Parathyroid adenoma (tissue), 2 donors: ENCODE data around the gene PROCR.
A peak's percentile ranks its signal among the peaks of the same experiment; 100 is the strongest.
"Not testable (repeated sequence)": the region's sequence is repeated elsewhere in the genome, so short reads cannot be mapped to it uniquely, and the experiment has no call there.

ENCODE experiments used
- H2AFZ ChIP-seq: fragments of 300-600 bp; sonication (generic); one replicate; pipeline ENCODE4 v1.7.0; 2017; ENCODE audit warnings: antibody characterized with exemption, mild to moderate bottlenecking
- H3K27ac ChIP-seq: fragments of 300-600 bp; sonication (generic); one replicate; pipeline ENCODE4 v1.7.0; 2017
- H3K27me3 ChIP-seq: fragments of 300-600 bp; sonication (generic); one replicate; pipeline ENCODE4 v1.7.0; 2017; ENCODE audit warnings: low read length; ENCODE audit not compliant: control insufficient read depth, insufficient read depth
- H3K36me3 ChIP-seq: fragments of 300-600 bp; sonication (generic); one replicate; pipeline ENCODE4 v1.7.0; 2017; ENCODE audit warnings: low read length; ENCODE audit not compliant: control insufficient read depth, insufficient read depth
- H3K4me1 ChIP-seq: fragments of 300-600 bp; sonication (generic); one replicate; pipeline ENCODE4 v1.7.0; 2017; ENCODE audit warnings: control low read depth
- H3K4me2 ChIP-seq: fragments of 300-600 bp; sonication (generic); one replicate; pipeline ENCODE4 v1.7.0; 2017; ENCODE audit warnings: low read length
- H3K4me3 ChIP-seq: fragments of 300-600 bp; sonication (generic); one replicate; pipeline ENCODE4 v1.7.0; 2017; ENCODE audit warnings: low read depth, low read length
- H3K79me2 ChIP-seq: fragments of 300-600 bp; sonication (generic); one replicate; pipeline ENCODE4 v1.7.0; 2017; ENCODE audit warnings: control low read depth
- H3K9ac ChIP-seq: fragments of 300-600 bp; sonication (generic); one replicate; pipeline ENCODE4 v1.7.0; 2017; ENCODE audit warnings: mild to moderate bottlenecking
- H3K9me3 ChIP-seq: fragments of 300-600 bp; sonication (generic); one replicate; pipeline ENCODE4 v1.7.0; 2017; ENCODE audit warnings: low read length; ENCODE audit not compliant: control insufficient read depth
- TF ChIP-seq, protein P1 (sequence below): fragments of 300-600 bp; sonication (generic); IDR thresholded peaks from one replicate; pipeline ENCODE4 v1.7.0; 2017; ENCODE audit warnings: antibody characterized with exemption, mild to moderate bottlenecking
- donor health status: primary hyperparathyroidism.

Gene PROCR

DNA sequence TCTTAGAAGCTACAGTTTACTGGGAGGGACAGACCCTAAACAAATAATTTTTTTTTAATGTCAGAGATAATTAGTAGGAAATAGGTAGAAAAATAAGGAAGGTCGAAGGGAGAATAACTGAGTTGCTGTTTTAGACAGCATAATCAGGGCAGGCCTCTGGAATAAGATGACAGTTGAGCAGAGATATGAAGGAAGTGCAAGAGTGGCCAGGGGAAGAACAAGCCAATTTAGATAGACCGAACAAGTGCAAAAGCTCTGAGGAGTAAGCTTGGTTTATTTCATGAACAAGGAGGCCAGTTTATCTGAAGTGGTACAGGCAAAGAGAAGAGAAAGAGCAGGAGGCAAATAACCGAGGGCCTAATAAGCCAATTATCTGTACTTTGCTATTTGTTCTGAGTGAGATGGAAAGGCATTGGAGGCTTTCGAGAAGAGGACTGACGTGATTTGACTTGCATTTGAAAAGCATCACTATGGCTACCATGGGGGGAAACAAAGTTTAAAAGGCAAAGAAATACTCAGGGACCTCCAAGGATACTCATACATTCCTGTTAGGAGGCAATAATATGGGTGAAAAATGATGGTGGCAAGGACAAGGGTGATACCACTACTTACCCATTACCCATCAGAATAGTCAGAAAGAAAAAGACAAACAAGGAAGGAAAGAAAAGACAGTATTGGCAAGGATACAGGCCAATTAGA, 19.7 kb downstream of the PROCR start:
- Histone ChIP-seq H3K4me2 (peak overlapping the region; percentile 49), H3K27me3 (no peaks in the 10 kb centered on the region), H2AFZ (no peak overlapping the region), H3K9ac (no peak overlapping the region), H3K4me3 (no peak overlapping the region), H3K9me3 (no peaks in the 10 kb centered on the region), H3K79me2 (no peaks in the 10 kb centered on the region), H3K4me1 (no peaks in the 10 kb centered on the region), H3K27ac (no peak overlapping the region), H3K36me3 (no peaks in the 10 kb centered on the region)
- TF ChIP-seq, protein P1, sequence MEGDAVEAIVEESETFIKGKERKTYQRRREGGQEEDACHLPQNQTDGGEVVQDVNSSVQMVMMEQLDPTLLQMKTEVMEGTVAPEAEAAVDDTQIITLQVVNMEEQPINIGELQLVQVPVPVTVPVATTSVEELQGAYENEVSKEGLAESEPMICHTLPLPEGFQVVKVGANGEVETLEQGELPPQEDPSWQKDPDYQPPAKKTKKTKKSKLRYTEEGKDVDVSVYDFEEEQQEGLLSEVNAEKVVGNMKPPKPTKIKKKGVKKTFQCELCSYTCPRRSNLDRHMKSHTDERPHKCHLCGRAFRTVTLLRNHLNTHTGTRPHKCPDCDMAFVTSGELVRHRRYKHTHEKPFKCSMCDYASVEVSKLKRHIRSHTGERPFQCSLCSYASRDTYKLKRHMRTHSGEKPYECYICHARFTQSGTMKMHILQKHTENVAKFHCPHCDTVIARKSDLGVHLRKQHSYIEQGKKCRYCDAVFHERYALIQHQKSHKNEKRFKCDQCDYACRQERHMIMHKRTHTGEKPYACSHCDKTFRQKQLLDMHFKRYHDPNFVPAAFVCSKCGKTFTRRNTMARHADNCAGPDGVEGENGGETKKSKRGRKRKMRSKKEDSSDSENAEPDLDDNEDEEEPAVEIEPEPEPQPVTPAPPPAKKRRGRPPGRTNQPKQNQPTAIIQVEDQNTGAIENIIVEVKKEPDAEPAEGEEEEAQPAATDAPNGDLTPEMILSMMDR, result no peak

DNA sequence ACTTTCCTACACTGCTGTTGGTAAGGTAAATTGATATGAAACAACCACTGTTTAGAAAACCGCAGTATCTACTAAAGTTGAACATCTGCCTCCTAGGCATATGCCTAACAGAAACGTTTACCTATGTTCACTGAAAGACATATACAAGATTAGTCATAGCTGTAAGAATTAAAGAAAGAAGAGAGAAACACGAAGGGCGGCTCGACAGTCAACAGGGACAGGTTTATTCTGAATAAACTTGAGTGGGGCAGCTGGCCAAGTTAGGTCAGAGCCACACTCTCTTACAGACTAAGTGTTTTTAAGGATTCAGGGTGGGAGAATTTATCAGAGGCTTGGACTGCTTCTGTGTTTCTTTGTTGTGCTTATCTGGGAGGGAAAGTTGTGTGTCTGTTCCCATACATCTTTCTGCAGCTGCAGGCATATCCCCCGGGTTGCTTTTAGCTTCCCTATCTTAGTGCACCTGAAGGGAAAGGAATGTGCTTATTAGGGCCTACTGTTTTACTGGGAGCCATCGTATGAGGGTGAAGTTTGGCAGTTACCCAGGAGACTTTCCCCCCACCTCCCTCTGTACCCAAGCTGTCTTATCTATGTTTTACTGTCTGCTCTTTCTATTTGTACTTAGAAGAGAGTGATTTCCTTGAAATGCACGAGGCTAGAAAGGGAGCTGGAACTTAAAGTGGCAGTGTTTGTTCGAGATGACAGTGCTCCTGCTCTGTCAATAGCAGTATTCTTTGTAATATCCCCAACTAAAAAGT, 20.4 kb downstream of the PROCR start:
- Histone ChIP-seq H3K27ac (no peak overlapping the region), H2AFZ (no peak overlapping the region), H3K9me3 (no peaks in the 10 kb centered on the region), H3K4me2 (peak overlapping the region; percentile 49), H3K4me1 (no peaks in the 10 kb centered on the region), H3K79me2 (no peaks in the 10 kb centered on the region), H3K36me3 (no peaks in the 10 kb centered on the region), H3K4me3 (no peak overlapping the region), H3K9ac (no peak overlapping the region), H3K27me3 (no peaks in the 10 kb centered on the region)
- TF ChIP-seq, protein P1, result no peak

DNA sequence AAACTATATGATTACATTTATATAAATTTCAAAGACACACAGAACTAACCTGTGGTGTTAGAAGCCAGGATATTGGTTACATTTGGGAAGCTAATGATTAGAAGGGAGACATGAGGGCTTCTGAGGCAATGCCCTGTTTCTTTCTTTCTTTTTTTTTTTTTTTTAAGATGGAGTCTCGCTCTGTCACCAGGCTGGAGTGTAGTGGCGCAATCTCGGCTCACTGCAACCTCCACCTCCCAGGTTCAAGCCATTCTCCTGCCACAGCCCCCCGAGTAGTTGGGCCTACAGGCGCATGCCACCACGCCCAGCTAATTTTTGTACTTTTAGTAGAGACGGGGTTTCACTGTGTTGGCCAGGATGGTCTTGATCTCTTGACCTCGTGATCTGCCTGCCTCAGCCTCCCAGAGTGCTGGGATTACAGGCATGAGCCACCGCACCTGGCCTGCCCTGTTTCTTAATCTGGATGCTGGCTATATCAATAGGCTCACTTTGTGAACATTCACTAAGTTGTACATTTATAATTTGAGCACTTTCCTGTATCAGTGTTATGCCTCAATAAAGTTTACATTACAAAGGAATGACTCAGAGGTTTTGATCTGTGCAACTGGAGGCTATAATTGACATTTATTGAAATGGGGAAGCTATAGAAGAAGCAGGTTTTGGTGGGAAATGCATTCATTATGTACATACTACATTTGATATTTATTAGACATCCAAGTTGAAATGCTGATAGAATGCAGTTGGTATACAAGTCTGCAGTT, 21.3 kb downstream of the PROCR start:
- H3K4me2 ChIP-seq, H3K9me3 ChIP-seq, H3K79me2 ChIP-seq, H3K4me3 ChIP-seq, H3K36me3 ChIP-seq, H3K27me3 ChIP-seq, H3K27ac ChIP-seq, H3K9ac ChIP-seq, H2AFZ ChIP-seq, H3K4me1 ChIP-seq: not testable (repeated sequence)

DNA sequence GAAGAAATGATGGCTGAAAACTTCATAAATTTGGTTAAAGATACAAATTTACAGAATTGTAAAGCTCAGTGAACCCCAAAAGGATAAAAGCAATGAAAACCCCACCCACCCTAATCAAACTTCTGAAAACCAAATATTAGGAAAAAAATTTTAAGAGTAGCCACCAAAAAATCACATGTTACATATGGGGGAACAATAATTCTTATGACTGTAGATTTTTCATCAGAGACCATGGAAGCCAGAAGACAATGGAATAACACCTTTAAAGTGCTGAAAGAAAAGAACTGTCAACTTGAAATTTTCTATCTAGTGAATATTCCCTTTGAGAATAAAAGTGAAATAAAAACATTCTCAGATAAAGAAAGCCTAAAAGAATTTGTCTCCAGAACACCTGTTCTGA, 24.4 kb downstream of the PROCR start:
- Histone ChIP-seq H3K4me1 (no peaks in the 10 kb centered on the region), H3K79me2 (no peaks in the 10 kb centered on the region), H3K36me3 (no peaks in the 10 kb centered on the region), H3K4me2 (no peak overlapping the region), H3K27ac (no peak overlapping the region), H3K9me3 (no peaks in the 10 kb centered on the region), H3K9ac (no peak overlapping the region), H3K27me3 (no peaks in the 10 kb centered on the region), H3K4me3 (no peak overlapping the region), H2AFZ (no peak overlapping the region)
- TF ChIP-seq, protein P1, result no peak

DNA sequence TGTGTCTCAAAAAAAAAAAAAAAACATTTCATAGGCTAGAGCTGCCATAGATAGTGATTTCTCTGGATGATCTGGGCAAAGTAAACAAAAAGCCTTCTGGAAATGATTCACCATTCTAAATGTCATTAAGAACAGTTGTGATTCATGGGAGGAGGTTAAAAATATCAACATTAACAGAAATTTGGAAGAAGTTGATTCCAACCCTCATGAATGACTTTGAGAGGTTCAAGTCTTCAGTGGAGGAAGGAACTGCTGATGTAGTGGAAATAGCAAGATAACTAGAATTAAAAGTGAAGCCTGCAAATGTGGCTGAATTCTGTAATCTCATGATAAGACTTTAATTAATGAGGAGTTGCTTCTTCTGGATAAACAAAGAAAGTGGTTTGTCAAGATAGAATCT, 27.9 kb downstream of the PROCR start:
- TF ChIP-seq, protein P1, result no peak

More for the DNA sequence above, 27.9 kb downstream of the PROCR start:
- H3K9me3 ChIP-seq, result no peaks in the 10 kb centered on the region
- H3K27ac ChIP-seq, result no peak overlapping the region
- H3K27me3 ChIP-seq, result no peaks in the 10 kb centered on the region
- no peak overlapping the region for H3K4me2 ChIP-seq
- H3K9ac ChIP-seq, result no peak overlapping the region
- H3K4me3 ChIP-seq, result no peak overlapping the region
- H3K4me1 ChIP-seq, result no peaks in the 10 kb centered on the region
- no peaks in the 10 kb centered on the region for H3K79me2 ChIP-seq
- no peaks in the 10 kb centered on the region for H3K36me3 ChIP-seq
- no peak overlapping the region for H2AFZ ChIP-seq
